Measurements from ENCODE around the gene RAC3. TPM values are rescaled to one million over a fixed set of nuclear protein-coding genes. Genes with fewer than 3 reads are reported as not detected.
A peak's percentile ranks its signal among the peaks of the same experiment; 100 is the strongest.

RAC3 gene
- total RNA-seq, 4 donors from 2014 or later = 2.4 to 14.7 (median 5.4) TPM

- Histone ChIP-seq H3K4me1 (peaks cover 0 to 51% (median 27%) of the 10 kb centered on the region in 4 donors), H3K27me3 (no peaks in the 10 kb centered on the region), H3K27ac (peak overlapping the region in 1 of 4 donors; percentile 69), H3K36me3 (peaks cover 0 to 30% (median 0%) of the 10 kb centered on the region in 3 donors), H3K9me3 (no peaks in the 10 kb centered on the region), H3K4me3 (peak overlapping the region in 1 of 4 donors; percentile 13)
- 88 to 90% methylated on average over 23 to 30 of the region's 37 CpGs for WGBS, 2 donors
- no peak for DNase-seq (ENCODE audit: low spot score in 2 of 2)
- TF ChIP-seq POLR2A (IDR thresholded peaks at IDR 0.05) (no peak), CTCF (IDR thresholded peaks at IDR 0.05) (no peak), EP300 (IDR thresholded peaks at IDR 0.05) (no peak)
These were observed 37.5 kb upstream of the RAC3 start for GRCh38 chr17:81993729-81994592.

DNA sequence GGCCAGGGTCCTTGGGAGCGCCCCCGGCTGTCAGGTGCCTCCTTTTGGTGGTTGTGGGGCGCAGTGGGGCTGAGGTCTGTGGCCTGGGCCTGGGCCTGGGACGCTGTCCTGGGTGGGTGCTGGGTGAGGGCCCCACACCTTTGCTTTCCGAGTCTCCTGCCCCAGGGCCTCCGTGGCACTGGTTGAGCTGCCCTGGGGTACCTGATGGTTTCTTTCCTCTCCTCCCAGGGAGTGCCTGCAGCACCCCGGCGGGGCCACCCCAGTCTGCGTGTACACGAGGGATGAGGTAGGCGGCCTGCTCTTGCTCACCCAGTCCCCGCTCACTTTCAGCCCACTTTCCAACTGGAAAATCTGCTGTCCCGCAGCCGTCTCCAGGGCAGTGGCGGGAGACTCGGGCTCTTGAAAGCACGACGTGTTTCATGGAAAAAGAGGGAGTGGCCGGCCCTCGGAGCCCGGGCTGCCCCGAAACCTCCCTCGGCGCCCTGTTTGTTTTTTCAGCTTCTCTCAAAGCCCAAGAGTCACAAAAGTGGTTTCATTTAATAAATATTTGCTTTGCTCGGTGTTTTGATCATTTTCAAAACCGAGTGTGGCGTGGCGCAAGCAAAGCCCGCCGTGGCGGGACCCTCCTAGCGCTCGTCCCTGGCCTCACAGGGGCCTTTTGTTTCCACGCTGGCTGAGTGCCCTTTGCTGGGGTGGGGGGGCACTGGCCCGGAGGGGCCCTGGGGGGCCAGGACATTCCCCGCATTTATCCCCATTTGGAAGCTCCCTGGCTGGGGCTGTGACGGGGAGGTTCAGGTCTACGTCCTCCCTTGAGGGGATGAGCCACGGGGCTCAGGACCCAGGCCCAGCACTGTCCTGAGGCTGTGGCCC lies 36.6 kb upstream of the RAC3 start:
- H3K36me3 ChIP-seq = peaks cover 0 to 23% (median 0%) of the 10 kb centered on the region in 3 donors
- H3K9me3 ChIP-seq = no peaks in the 10 kb centered on the region
- TF ChIP-seq CTCF (IDR thresholded peaks at IDR 0.05) = no peak
- TF ChIP-seq EP300 (IDR thresholded peaks at IDR 0.05) = no peak
- TF ChIP-seq POLR2A (IDR thresholded peaks at IDR 0.05) = no peak
- H3K27me3 ChIP-seq = no peaks in the 10 kb centered on the region
- peaks cover 0 to 51% (median 27%) of the 10 kb centered on the region in 4 donors for H3K4me1 ChIP-seq
- peak overlapping the region in 1 of 4 donors; percentile 69 for H3K27ac ChIP-seq
- peak overlapping the region in 1 of 4 donors; percentile 13 for H3K4me3 ChIP-seq
- 36 to 45% methylated on average over 33 to 38 of the region's 39 CpGs for WGBS, 2 donors
- no peak for DNase-seq (ENCODE audit: low spot score in 2 of 2)

DNA sequence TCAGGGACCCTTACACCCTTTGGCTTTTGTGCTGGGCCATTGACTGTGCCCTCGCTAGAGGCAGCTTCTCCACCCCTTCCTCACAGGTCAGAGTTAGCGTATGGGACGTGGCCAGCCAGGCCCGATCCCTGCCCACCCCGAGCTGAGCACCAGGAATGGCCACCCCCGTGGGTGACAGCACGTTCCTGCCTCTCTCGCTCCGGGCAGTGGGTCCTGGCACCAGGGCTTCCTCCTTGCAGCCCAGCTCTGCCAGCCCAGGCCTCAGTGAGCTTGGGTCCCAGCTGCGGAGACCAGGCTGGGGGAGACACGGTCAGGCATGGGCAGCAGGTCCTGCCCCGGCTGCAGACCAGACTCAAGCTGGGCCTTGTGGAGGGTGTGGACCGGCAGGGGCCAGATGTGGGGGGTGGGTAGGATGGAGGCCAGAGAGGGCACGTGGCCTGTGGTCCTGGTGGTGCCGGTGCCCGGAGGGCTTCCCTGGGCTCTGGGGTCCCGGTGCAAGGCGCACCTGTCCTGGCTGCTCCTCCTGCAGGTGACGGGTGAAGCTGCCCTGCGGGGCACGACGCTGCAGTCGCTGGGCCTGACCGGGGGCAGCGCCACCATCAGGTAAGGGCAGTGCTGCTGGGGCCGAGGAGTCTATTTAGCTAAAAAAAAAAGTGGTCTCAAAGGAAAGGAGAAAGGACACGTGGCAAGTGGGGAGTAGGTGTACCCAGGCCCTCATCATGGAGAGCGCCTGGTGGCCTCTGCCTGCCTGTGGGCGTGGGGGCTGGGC lies 35.8 kb upstream of the RAC3 start:
- Histone ChIP-seq H3K4me1 (peaks cover 0 to 51% (median 27%) of the 10 kb centered on the region in 4 donors), H3K27me3 (no peaks in the 10 kb centered on the region), H3K27ac (peak overlapping the region in 1 of 4 donors; percentile 69), H3K36me3 (peaks cover 0 to 15% (median 0%) of the 10 kb centered on the region in 3 donors), H3K9me3 (no peaks in the 10 kb centered on the region), H3K4me3 (no peak overlapping the region)
- TF ChIP-seq EP300 (IDR thresholded peaks at IDR 0.05) = no peak
- no peak for TF ChIP-seq POLR2A (IDR thresholded peaks at IDR 0.05)
- no peak for TF ChIP-seq CTCF (IDR thresholded peaks at IDR 0.05)
- WGBS, 2 donors = 83 to 84% methylated on average over 20 to 28 of the region's 29 CpGs
- no peak for DNase-seq (ENCODE audit: low spot score in 2 of 2)

DNA sequence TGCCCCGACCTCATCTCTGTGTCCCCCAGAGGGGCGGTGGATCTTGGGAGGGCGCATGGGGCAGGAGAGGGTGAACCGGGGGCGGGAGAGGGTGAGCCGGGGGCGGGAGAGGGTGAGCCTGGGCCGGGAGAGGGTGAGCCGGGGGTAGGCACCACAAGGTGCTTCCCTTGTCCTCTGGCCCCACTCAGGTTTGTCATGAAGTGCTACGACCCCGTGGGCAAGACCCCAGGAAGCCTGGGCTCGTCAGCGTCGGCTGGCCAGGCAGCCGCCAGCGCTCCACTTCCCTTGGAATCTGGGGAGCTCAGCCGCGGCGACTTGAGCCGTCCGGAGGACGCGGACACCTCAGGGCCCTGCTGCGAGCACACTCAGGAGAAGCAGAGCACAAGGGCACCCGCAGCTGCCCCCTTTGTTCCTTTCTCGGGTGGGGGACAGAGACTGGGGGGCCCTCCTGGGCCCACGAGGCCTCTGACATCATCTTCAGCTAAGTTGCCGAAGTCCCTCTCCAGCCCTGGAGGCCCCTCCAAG lies 35.2 kb upstream of the RAC3 start:
- WGBS, 2 donors = 87 to 93% methylated on average over 27 to 28 of the region's 28 CpGs
- Histone ChIP-seq H3K4me1 (peaks cover 0 to 45% (median 24%) of the 10 kb centered on the region in 4 donors), H3K9me3 (no peaks in the 10 kb centered on the region), H3K36me3 (peaks cover 0 to 20% (median 0%) of the 10 kb centered on the region in 3 donors), H3K4me3 (no peak overlapping the region), H3K27ac (no peak overlapping the region), H3K27me3 (no peaks in the 10 kb centered on the region)
- TF ChIP-seq POLR2A (IDR thresholded peaks at IDR 0.05) (no peak), EP300 (IDR thresholded peaks at IDR 0.05) (no peak), CTCF (IDR thresholded peaks at IDR 0.05) (no peak)
- no peak for DNase-seq (ENCODE audit: low spot score in 2 of 2)

Data from tibial nerve (tissue), 4 donors.